GM12873 (cell line): Measurements from ENCODE around the gene FHIT.

Experiments used
- TF ChIP-seq, protein P1 (sequence below): IDR thresholded peaks from 2 replicates; pipeline ENCODE4 v1.5.1; 2012; ENCODE audit warnings: low read depth, mild to moderate bottlenecking, moderate library complexity, low read length, control low read depth; ENCODE audit not compliant: insufficient read depth; ENCODE audit errors: missing control alignments

FHIT gene

DNA sequence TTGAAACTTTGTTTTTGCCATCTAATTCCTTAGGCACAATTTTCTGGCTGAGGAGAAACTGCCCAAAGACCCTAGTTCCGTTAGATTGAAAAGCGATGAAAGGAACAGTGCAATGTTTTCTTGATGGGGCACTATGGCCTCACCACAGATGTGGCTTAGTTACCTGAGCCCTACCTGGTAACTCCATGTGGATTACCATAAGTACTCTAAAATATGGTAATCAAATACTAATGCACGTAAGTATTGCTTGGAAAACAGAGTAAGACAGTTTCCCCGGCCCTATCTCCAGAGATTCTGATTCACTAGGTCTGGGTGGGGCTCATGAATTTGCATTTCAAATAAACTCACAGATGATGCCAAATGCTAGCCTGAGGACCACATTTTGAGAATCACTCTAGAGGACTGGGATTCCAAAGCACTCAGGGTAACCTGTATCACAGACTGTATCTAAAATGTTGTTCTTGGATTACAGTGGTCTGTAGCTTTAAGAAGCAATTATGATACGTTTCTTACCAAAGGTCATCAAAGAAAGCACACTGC lies 806.3 kb downstream of the FHIT start:
- TF ChIP-seq, protein P1, sequence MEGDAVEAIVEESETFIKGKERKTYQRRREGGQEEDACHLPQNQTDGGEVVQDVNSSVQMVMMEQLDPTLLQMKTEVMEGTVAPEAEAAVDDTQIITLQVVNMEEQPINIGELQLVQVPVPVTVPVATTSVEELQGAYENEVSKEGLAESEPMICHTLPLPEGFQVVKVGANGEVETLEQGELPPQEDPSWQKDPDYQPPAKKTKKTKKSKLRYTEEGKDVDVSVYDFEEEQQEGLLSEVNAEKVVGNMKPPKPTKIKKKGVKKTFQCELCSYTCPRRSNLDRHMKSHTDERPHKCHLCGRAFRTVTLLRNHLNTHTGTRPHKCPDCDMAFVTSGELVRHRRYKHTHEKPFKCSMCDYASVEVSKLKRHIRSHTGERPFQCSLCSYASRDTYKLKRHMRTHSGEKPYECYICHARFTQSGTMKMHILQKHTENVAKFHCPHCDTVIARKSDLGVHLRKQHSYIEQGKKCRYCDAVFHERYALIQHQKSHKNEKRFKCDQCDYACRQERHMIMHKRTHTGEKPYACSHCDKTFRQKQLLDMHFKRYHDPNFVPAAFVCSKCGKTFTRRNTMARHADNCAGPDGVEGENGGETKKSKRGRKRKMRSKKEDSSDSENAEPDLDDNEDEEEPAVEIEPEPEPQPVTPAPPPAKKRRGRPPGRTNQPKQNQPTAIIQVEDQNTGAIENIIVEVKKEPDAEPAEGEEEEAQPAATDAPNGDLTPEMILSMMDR, result no peak

DNA sequence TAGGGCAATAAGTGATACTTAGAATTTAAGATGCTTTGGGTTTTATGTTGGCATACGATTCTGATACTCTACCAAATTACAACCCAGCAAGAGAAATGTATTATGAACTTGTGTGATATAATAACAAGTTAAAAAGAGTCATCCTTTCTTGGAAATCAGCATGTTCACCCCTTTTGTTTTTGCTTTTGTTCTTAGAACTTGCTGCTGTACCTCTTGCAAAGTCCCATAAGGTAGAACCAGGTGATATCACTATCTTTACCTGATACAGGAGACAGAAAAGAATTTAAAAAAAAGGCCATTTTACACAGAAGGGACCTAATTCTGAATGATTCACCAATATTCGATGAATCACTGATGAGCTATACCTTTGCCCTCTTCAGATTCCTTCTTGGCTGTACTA lies 810.4 kb downstream of the FHIT start:
- TF ChIP-seq, protein P1, result no peak

- TF ChIP-seq, protein P1, result no peak
These were observed 815.2 kb downstream of the FHIT start for GRCh38 chr3:60435941-60436650.

DNA sequence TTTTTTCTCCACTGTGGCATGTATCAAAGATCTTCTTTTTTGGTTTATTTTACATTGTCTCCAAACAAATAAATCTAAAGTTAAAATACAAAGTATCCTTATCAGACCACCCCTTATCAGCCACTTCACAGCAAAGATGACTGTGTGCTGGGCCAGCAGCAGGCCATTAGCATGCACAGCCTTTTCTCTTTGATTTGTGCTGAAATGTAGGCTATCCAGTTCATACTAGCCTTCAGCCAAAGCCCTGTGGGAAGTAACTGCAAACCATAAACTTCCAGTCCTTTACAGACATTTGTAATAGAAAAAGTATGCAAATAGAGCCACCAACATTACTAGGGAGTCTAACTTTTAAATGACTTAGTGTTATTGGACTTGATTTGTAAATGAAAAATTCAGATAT lies 816.3 kb downstream of the FHIT start:
- TF ChIP-seq, protein P1, result no peak

GRCh38 chr3:60434323-60434722 lies 816.9 kb downstream of the FHIT start:
- TF ChIP-seq, protein P1, result no peak

GRCh38 chr3:60431599-60431958 lies 819.7 kb downstream of the FHIT start:
- TF ChIP-seq, protein P1, result no peak

DNA sequence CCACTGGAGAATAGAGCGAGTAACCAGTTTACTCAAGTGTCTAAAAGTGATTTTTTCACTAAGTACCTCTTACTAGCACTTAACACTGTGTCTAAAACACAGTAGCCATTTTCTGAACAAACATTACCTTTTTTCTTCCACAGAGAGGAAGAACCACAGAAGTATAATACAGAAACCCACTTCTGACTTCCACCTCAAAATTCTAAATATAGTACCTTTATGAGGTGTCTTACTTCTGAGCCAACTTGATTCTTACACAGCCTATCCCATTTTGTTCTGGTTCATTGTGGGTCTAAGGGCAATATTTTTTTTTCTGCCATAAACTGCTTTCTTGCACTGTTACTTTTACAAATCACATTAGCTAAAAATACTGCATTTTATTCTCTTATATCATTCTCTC lies 821.0 kb downstream of the FHIT start:
- TF ChIP-seq, protein P1, result no peak
